Common myeloid progenitor, CD34-positive (primary cell): ENCODE data around the gene MTCH1.

Source experiments
- CTCF ChIA-PET: fragments of 350-600 bp; sonication (Branson Sonifier 250); formaldehyde crosslinking; loops from one replicate; lab custom pipeline; 2021; ENCODE audit warnings: antibody characterized with exemption; lab: Charles Lee
- POLR2A ChIA-PET: fragments of 350-600 bp; sonication (Branson Sonifier 250); formaldehyde crosslinking; loops from one replicate; lab custom pipeline; 2021; ENCODE audit warnings: antibody characterized with exemption; lab: Charles Lee
- DNase-seq, 3 donors: peaks; one replicate each; pipeline versions ENCODE4 v3.0.0 to v3.0.0-alpha.2; 2013
- H3K27ac ChIP-seq, 2 experiments: 1 replicate in 1 of 2; 2 replicates in 1 of 2; pipeline ENCODE4 v1.7.0; 2013; ENCODE audit warnings: inconsistent platforms in 2 of 2, low read length in 2 of 2, mild to moderate bottlenecking in 2 of 2, low read depth in 1 of 2, moderate library complexity in 1 of 2; ENCODE audit not compliant: severe bottlenecking in 2 of 2, insufficient read depth in 1 of 2, poor library complexity in 1 of 2
- H3K27me3 ChIP-seq, 5 experiments: replicated peaks in 2 of 5; 1 replicate in 3 of 5; 2 replicates in 2 of 5; pipeline versions ENCODE4 v1.6.1 to v1.7.0; 2013; ENCODE audit warnings: low read length in 4 of 5, mild to moderate bottlenecking in 2 of 5, moderate library complexity in 2 of 5, inconsistent platforms in 1 of 5; ENCODE audit not compliant: insufficient read depth in 5 of 5, control insufficient read depth in 4 of 5
- H3K36me3 ChIP-seq, 4 experiments: 1 replicate in 2 of 4; 2 replicates in 2 of 4; pipeline versions ENCODE4 v1.6.1 to v1.7.0; 2013; ENCODE audit warnings: low read length in 3 of 4, control low read depth in 1 of 4, mild to moderate bottlenecking in 1 of 4; ENCODE audit not compliant: control insufficient read depth in 4 of 4, insufficient read depth in 4 of 4
- H3K4me1 ChIP-seq, 4 experiments: 1 replicate in 3 of 4; 2 replicates in 1 of 4; pipeline versions ENCODE4 v1.6.1 to v1.7.1; 2013; ENCODE audit warnings: low read length in 3 of 4, mild to moderate bottlenecking in 3 of 4, control low read depth in 1 of 4, inconsistent platforms in 1 of 4, moderate library complexity in 1 of 4; ENCODE audit not compliant: control insufficient read depth in 4 of 4, insufficient read depth in 4 of 4; ENCODE audit errors: control extremely low read depth in 1 of 4
- H3K4me3 ChIP-seq, 7 experiments: 1 replicate in 4 of 7; 2 replicates in 3 of 7; pipeline versions ENCODE4 v1.5.1 to v1.7.0; 2013; ENCODE audit warnings: mild to moderate bottlenecking in 7 of 7, low read length in 6 of 7, moderate library complexity in 6 of 7, inconsistent platforms in 2 of 7, low read depth in 2 of 7, control low read depth in 1 of 7; ENCODE audit not compliant: insufficient read depth in 4 of 7, control insufficient read depth in 1 of 7; ENCODE audit errors: extremely low read depth in 1 of 7
- H3K9me3 ChIP-seq, 5 experiments: 1 replicate in 4 of 5; 2 replicates in 1 of 5; pipeline versions ENCODE4 v1.6.1 to v1.7.1; 2013; ENCODE audit warnings: low read length in 4 of 5, mild to moderate bottlenecking in 2 of 5, inconsistent platforms in 1 of 5, low read depth in 1 of 5, moderate library complexity in 1 of 5; ENCODE audit not compliant: control insufficient read depth in 4 of 5, insufficient read depth in 2 of 5; ENCODE audit errors: control extremely low read depth in 1 of 5
- WGBS: methylation state at CpG from one replicate; pipeline ENCODE4 v1.1.5; 2013; ENCODE audit not compliant: insufficient coverage; 5-methylcytosine and 5-hydroxymethylcytosine counted together

MTCH1 gene

DNA sequence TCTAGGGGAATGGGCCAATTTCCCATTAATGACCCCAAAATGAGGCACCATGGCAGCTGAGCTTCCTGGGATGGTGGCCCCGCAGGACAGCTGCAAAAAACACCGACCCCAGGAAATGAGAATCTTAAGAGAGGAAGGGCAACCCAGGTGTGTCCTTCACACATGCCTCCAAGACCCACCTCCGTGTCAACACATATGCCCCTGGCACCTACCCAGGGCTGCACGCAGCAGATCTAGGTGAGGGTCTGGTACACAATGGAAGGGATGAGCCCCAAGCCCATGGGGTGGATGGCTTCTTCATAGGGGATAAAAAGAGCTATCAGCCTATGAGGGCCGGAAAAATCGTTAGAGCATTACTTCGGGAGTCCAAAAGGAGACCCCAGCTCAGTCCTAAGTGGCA is 9.5 kb downstream of the MTCH1 start:
- Histone ChIP-seq H3K36me3 (peaks cover 19 to 92% (median 58%) of the 10 kb centered on the region in 4 experiments), H3K27me3 (no peaks in the 10 kb centered on the region), H3K4me1 (no peaks in the 10 kb centered on the region), H3K27ac (no peak overlapping the region), H3K4me3 (no peak overlapping the region), H3K9me3 (no peaks in the 10 kb centered on the region)
- POLR2A ChIA-PET = interaction anchor here (1.0 kb wide), 1 partner anchor 10 kb away, joined by 3 read pairs; the partner anchor contains the start of gene MTCH1
- DNase-seq = no peak
- CTCF ChIA-PET = interaction anchor here (0.9 to 3.4 kb wide), 8 partner anchors 8 to 196 kb away, joined by 3 to 20 read pairs (median 4); no protein-coding TSS in a partner anchor
- 92% methylated on average over 7 of the region's 7 CpGs for WGBS

DNA sequence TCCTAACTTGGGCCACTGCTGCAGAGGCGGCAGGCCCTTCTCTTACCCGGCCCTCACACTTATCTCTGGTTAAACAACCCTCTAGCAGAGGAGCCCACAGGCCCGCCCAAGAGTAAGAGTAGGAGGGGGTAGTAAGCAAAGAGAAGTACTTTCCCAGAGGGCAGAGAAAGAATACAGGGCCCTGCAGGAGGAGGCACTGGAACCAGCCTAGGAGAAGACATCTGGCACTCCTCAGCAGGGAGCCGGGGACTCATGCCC is 10.1 kb downstream of the MTCH1 start:
- Histone ChIP-seq H3K27ac (no peak overlapping the region), H3K4me3 (no peak overlapping the region), H3K36me3 (peaks cover 21 to 92% (median 62%) of the 10 kb centered on the region in 4 experiments), H3K27me3 (no peaks in the 10 kb centered on the region), H3K4me1 (no peaks in the 10 kb centered on the region), H3K9me3 (no peaks in the 10 kb centered on the region)
- WGBS = 100% methylated on average over 1 of the region's 4 CpGs
- POLR2A ChIA-PET = no interaction called here
- CTCF ChIA-PET = interaction anchor here (0.9 to 3.4 kb wide), 9 partner anchors 9 to 196 kb away, joined by 3 to 20 read pairs (median 4); partner anchors contain the start of gene PPIL1
- no peak for DNase-seq

DNA sequence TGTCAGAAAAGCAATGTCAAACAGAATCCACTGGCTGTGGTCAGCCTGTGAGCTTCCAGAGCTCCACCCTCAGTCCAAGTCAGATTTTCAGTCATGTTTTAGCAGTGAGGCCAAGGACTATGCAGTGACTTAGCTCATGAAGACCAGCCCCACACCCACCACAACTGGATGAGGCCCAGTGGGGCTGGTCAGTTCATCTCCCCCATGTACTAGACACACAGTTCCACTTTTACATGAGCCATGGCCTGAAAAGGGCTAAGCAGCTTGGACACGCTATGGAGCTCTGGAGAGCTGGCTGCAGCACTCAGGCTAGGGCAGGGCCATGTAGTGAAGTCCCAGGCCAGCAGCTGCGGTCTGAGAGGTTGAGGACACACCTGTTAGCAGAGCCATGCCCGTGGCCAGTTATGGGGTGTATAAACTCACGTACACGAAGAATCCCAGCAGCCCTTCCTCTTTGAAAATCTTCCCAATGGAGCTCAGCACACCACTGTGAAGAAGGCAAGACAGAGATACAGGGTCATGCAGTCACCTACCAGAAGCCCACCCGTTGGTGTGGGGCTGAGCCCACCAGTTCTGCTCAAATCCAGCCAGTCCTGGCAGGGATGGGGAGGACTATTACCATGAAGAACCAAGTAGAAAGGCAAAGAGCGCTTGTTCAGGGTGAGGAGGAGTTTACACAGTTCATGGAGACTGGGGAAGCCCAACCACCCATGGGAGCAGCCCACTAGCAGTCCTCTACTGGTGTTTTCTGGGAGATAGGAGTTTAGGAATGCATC is 10.6 kb downstream of the MTCH1 start:
- 100% methylated on average over 7 of the region's 7 CpGs for WGBS
- ChIA-PET CTCF (interaction anchor here (0.9 to 3.4 kb wide), 9 partner anchors 9 to 197 kb away, joined by 3 to 20 read pairs (median 4); partner anchors contain the start of gene PPIL1), POLR2A (interaction anchor here (0.6 kb wide), 1 partner anchor 232 kb away, joined by 3 read pairs; no protein-coding TSS in a partner anchor)
- H3K4me1 ChIP-seq = no peaks in the 10 kb centered on the region
- no peaks in the 10 kb centered on the region for H3K9me3 ChIP-seq
- peaks cover 21 to 92% (median 65%) of the 10 kb centered on the region in 4 experiments for H3K36me3 ChIP-seq
- DNase-seq = no peak
- no peaks in the 10 kb centered on the region for H3K27me3 ChIP-seq
- H3K27ac ChIP-seq = no peak overlapping the region
- H3K4me3 ChIP-seq = no peak overlapping the region

DNA sequence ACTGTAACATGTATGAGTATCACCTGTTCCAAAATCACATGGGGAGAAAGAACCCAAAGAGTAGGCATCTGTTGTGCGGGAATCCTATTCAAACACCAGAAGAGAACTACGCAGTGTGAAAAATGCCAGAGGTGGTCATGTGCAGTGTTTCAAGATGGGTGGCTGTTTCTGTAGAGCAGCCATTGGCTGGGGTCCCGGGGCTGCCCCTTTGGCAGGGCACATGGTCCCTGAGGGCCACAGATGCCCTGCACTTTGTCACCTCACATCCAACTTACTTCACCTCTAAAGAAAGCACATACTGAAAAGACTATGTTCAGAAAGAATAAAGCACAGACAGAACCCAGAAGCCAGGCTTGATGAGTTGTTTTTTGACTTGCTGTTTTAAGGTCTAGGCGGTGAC is 12.3 kb downstream of the MTCH1 start:
- WGBS = 79% methylated on average over 2 of the region's 4 CpGs
- Histone ChIP-seq H3K27me3 (no peaks in the 10 kb centered on the region), H3K9me3 (no peaks in the 10 kb centered on the region), H3K4me1 (no peaks in the 10 kb centered on the region), H3K36me3 (peaks cover 23 to 100% (median 82%) of the 10 kb centered on the region in 4 experiments), H3K4me3 (no peak overlapping the region), H3K27ac (no peak overlapping the region)
- no peak for DNase-seq
- ChIA-PET CTCF (no interaction called here), POLR2A (no interaction called here)

DNA sequence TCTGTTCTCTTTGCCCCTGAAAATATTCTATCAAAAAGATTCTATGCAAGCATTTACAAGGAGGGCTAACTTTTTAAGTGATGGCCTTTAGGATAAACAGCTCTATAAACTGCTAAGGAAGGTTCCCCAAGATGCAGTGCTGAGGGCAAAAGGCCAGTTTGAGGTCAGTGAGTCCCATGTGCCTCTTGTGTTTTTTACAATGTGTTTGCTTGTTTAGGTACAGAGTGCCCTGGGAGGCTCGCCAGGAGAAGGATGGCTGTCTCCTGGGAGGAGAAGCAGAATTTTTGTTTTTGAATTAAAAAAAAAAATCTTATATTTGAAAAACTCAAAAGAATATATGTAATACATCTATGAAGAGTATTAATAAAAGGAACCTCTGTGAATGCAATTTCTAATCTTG is 12.8 kb downstream of the MTCH1 start:
- CTCF ChIA-PET = interaction anchor here (0.7 to 4.8 kb wide), 3 partner anchors 7 to 209 kb away, joined by 3 to 21 read pairs (median 3); no protein-coding TSS in a partner anchor
- DNase-seq = no peak
- Histone ChIP-seq H3K27me3 (no peaks in the 10 kb centered on the region), H3K4me3 (no peak overlapping the region), H3K36me3 (peaks cover 23 to 100% (median 82%) of the 10 kb centered on the region in 4 experiments), H3K4me1 (no peaks in the 10 kb centered on the region), H3K27ac (no peak overlapping the region), H3K9me3 (no peaks in the 10 kb centered on the region)
- no CpG with 5 or more reads among the region's 1 CpG for WGBS
- POLR2A ChIA-PET = no interaction called here

DNA sequence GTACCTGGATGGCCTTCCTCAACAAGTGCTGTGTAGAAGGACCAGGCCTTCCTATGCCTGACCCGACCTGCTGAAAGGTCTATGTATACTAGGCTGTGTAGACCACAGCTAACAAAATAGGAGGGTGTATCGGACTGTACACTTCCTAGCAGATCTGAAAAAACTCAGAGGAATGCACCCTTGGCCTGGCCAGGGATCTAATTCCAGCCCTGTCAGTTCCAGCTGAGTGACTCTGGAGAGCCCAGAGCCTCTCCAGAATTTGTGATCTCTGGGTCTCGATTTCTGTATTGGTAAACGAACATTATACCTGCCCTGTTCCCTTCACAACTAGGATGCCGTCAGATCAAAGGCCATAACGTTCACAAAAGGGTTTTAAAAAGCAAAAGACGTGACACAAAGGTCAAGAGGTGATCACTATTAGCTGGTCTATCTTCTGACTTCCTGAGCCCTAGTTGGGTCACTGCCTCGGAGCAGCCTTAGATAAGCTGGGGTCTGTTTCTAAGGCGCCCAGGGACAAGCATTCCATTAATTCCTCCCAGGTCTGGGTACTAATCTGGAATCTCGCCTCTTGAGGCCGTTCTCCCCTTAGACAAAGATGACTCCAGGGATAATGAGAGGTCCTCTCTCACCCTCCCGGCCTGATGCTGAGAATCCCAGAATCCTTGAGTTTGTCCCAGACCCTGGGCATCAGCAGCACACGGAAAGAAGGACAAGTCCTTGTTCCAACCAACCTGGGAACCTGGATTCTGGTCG is 13.9 kb downstream of the MTCH1 start:
- 79% methylated on average over 13 of the region's 14 CpGs for WGBS
- Histone ChIP-seq H3K9me3 (no peaks in the 10 kb centered on the region), H3K4me3 (no peak overlapping the region), H3K27me3 (no peaks in the 10 kb centered on the region), H3K27ac (no peak overlapping the region), H3K36me3 (peaks cover 23 to 100% (median 83%) of the 10 kb centered on the region in 4 experiments), H3K4me1 (no peaks in the 10 kb centered on the region)
- ChIA-PET CTCF (interaction anchor here (0.8 to 4.8 kb wide), 2 partner anchors 8 to 87 kb away, joined by 3 to 21 read pairs; no protein-coding TSS in a partner anchor), POLR2A (interaction anchor here (0.6 kb wide), 1 partner anchor 324 kb away, joined by 4 read pairs; no protein-coding TSS in a partner anchor)
- DNase-seq = no peak
